ENCODE results near the gene CHRNG. TPM values are rescaled to one million over a fixed set of nuclear protein-coding genes. Genes with fewer than 3 reads are reported as not detected.

CHRNG gene
- total and polyA plus RNA-seq, 4 experiments from 2014 or later = not detected

DNA sequence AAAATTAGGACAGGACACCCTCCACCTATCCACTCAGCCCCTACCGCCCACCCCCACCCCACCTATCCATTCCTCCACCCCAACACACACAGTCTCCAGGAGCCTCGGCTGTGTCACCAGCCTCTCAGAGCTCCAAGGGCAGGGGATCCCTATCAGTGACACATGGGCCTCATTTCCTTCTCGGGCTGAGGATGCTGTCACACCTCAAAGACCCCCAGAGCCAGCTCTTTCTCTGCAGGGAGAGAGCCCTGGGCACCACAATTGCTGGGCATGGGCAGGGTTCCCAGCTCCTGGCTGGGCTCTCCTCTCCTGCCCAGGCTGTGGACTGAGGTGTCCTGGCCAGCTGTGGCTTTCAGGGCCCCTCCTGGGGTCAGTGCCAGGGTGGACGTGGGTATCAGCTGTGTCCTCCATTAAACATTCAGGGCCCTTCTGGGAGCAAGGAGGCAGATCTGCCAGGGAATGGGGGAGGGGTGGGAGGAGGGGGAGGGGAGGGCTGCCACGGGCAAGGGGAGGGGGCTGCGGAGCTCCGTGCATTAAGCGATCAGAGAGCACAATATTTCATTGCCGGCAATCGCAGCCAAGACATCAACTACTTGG is 37.6 kb upstream of the CHRNG start:
- H3K27me3 Mint-ChIP-seq = peaks cover 20 to 42% of the 10 kb centered on the region in 2 donors
- peaks cover 10% of the 10 kb centered on the region for H3K27me3 ChIP-seq (ENCODE audit: insufficient read depth, low read length)
- H3K4me1 Mint-ChIP-seq = peaks cover 1 to 17% (median 5%) of the 10 kb centered on the region in 4 donors
- H3K27ac ChIP-seq (ENCODE audit: low read depth, low read length) = no peak overlapping the region
- H3K9me3 Mint-ChIP-seq = no peaks in the 10 kb centered on the region
- peak overlapping the region in 1 of 8 donors; percentile 47 for H3K4me3 Mint-ChIP-seq
- H3K36me3 Mint-ChIP-seq = peaks cover 0 to 1% of the 10 kb centered on the region in 2 donors
- intact Hi-C loops (cut with micrococcal nuclease) = no loop called here
- peaks cover 7% of the 10 kb centered on the region for H3K4me1 ChIP-seq (ENCODE audit: insufficient read depth, low read length)
- no peaks in the 10 kb centered on the region for H3K36me3 ChIP-seq (ENCODE audit: insufficient read depth, low read length)
- H3K27ac Mint-ChIP-seq = peak overlapping the region in 1 of 7 donors; percentile 91
- no peak overlapping the region for H3K4me3 ChIP-seq (ENCODE audit: low read length in 2 of 2)
- DNase-seq = peak in 1 of 5 donors; percentile 3
- no peaks in the 10 kb centered on the region for H3K9me3 ChIP-seq (ENCODE audit: control insufficient read depth in 1 of 2, low read length in 2 of 2)
- ChIA-PET POLR2A (ENCODE audit: partially characterized antibody) (no interaction called here), CTCF (ENCODE audit: partially characterized antibody) (interaction anchor here (0.9 kb wide), 1 partner anchor 20 kb away, joined by 3 read pairs; no protein-coding TSS in a partner anchor)

- no peaks in the 10 kb centered on the region for H3K9me3 Mint-ChIP-seq
- Histone ChIP-seq H3K4me1 (ENCODE audit: insufficient read depth, low read length) (peaks cover 7% of the 10 kb centered on the region), H3K9me3 (ENCODE audit: control insufficient read depth in 1 of 2, low read length in 2 of 2) (no peaks in the 10 kb centered on the region), H3K27ac (ENCODE audit: low read depth, low read length) (no peak overlapping the region), H3K4me3 (ENCODE audit: low read length in 2 of 2) (no peak overlapping the region), H3K27me3 (ENCODE audit: insufficient read depth, low read length) (peaks cover 10% of the 10 kb centered on the region), H3K36me3 (ENCODE audit: insufficient read depth, low read length) (no peaks in the 10 kb centered on the region)
- CTCF ChIA-PET (ENCODE audit: partially characterized antibody) = no interaction called here
- peaks cover 20 to 46% of the 10 kb centered on the region in 2 donors for H3K27me3 Mint-ChIP-seq
- DNase-seq = peak in 2 of 5 donors; percentile 28 to 39
- peak overlapping the region in 4 of 7 donors; percentile 19 to 91 (median 64) for H3K27ac Mint-ChIP-seq
- intact Hi-C loops (cut with micrococcal nuclease) = no loop called here
- peaks cover 1 to 17% (median 5%) of the 10 kb centered on the region in 4 donors for H3K4me1 Mint-ChIP-seq
- POLR2A ChIA-PET (ENCODE audit: partially characterized antibody) = no interaction called here
- H3K4me3 Mint-ChIP-seq = peak overlapping the region in 6 of 8 donors; percentile 10 to 96 (median 66)
- peaks cover 0 to 1% of the 10 kb centered on the region in 2 donors for H3K36me3 Mint-ChIP-seq
Observed at GRCh38 chr2:232502511-232502910, 37.0 kb upstream of the CHRNG start.

DNA sequence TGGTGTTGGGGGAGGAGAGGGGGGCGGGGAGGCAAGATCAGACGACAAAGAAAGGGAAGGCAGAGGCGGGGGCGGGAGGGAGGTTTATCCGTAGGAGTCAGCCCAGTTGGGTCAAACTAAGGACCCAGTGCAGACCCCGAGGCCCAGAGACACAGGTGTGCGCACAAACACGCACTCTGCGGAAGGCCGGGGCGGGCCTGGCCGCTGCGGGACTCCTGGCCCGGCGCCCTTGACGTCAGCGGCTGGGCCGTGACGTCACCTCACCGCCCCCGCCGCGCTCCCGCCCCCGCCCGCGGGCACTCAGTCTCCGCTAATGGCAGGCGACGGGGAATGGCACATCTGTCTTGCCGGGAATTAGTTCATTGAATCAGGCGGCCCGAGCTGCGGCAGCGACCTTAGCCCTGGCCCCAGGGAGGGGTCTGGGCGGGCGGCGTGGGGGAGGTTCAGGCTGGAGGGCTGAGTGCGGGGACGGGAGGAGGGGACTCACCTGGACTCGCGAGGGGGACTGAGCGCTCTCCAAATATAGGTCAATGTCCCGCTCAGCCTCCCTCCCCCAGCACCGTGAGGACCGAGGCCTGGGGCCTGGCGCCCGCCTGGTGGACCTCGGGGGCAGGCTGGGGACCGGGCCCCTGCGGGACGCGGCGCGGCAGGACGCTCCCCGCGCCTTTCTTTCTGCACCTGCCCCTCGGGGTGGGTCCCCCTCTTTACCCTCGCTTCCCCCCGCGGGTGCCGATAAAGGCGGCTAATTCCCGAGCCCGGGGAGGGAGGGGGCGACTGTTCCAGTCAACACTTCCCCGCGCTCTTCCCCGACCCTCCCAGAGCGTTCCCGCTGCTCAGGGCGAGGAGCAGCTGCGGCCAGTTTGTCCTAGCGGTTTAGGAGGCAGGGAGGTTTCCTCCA is 36.3 kb upstream of the CHRNG start:
- CTCF ChIA-PET (ENCODE audit: partially characterized antibody) = no interaction called here
- intact Hi-C loops (cut with micrococcal nuclease) = no loop called here

GRCh38 chr2:232503809-232504323 is 35.6 kb upstream of the CHRNG start:
- POLR2A ChIA-PET (ENCODE audit: partially characterized antibody) = interaction anchor here (0.6 kb wide), 1 partner anchor 1322 kb away, joined by 3 read pairs; no protein-coding TSS in a partner anchor
- H3K27me3 Mint-ChIP-seq = peaks cover 18 to 46% of the 10 kb centered on the region in 2 donors
- Histone ChIP-seq H3K36me3 (ENCODE audit: insufficient read depth, low read length) (no peaks in the 10 kb centered on the region), H3K27ac (ENCODE audit: low read depth, low read length) (no peak overlapping the region), H3K9me3 (ENCODE audit: control insufficient read depth in 1 of 2, low read length in 2 of 2) (no peaks in the 10 kb centered on the region), H3K27me3 (ENCODE audit: insufficient read depth, low read length) (peaks cover 10% of the 10 kb centered on the region), H3K4me1 (ENCODE audit: insufficient read depth, low read length) (peaks cover 7% of the 10 kb centered on the region), H3K4me3 (ENCODE audit: low read length in 2 of 2) (no peak overlapping the region)
- DNase-seq = no peak
- CTCF ChIA-PET (ENCODE audit: partially characterized antibody) = no interaction called here
- intact Hi-C loops (cut with micrococcal nuclease) = no loop called here
- peak overlapping the region in 3 of 7 donors; percentile 36 to 69 (median 57) for H3K27ac Mint-ChIP-seq
- H3K36me3 Mint-ChIP-seq = peaks cover 0 to 1% of the 10 kb centered on the region in 2 donors
- H3K9me3 Mint-ChIP-seq = no peaks in the 10 kb centered on the region
- peak overlapping the region in 6 of 8 donors; percentile 27 to 70 (median 49) for H3K4me3 Mint-ChIP-seq
- peaks cover 1 to 17% (median 5%) of the 10 kb centered on the region in 4 donors for H3K4me1 Mint-ChIP-seq

More for the DNA sequence above, 36.3 kb upstream of the CHRNG start:
- H3K4me3 ChIP-seq (ENCODE audit: low read length in 2 of 2) = peak overlapping the region in 1 of 2 donors; percentile 9
- H3K4me3 Mint-ChIP-seq = peak overlapping the region in 6 of 8 donors; percentile 27 to 70 (median 49)
- POLR2A ChIA-PET (ENCODE audit: partially characterized antibody) = interaction anchor here (0.6 kb wide), 1 partner anchor 1323 kb away, joined by 3 read pairs; no protein-coding TSS in a partner anchor
- no peaks in the 10 kb centered on the region for H3K9me3 Mint-ChIP-seq
- peaks cover 10% of the 10 kb centered on the region for H3K27me3 ChIP-seq (ENCODE audit: insufficient read depth, low read length)
- H3K27ac ChIP-seq (ENCODE audit: low read depth, low read length) = no peak overlapping the region
- peaks cover 1 to 17% (median 5%) of the 10 kb centered on the region in 4 donors for H3K4me1 Mint-ChIP-seq
- peaks cover 20 to 46% of the 10 kb centered on the region in 2 donors for H3K27me3 Mint-ChIP-seq
- H3K9me3 ChIP-seq (ENCODE audit: control insufficient read depth in 1 of 2, low read length in 2 of 2) = no peaks in the 10 kb centered on the region
- H3K36me3 ChIP-seq (ENCODE audit: insufficient read depth, low read length) = no peaks in the 10 kb centered on the region
- DNase-seq = peak; percentile 35 to 70 (median 55)
- peak overlapping the region in 2 of 7 donors; percentile 69 to 91 for H3K27ac Mint-ChIP-seq
- peaks cover 0 to 1% of the 10 kb centered on the region in 2 donors for H3K36me3 Mint-ChIP-seq
- H3K4me1 ChIP-seq (ENCODE audit: insufficient read depth, low read length) = peaks cover 7% of the 10 kb centered on the region

DNA sequence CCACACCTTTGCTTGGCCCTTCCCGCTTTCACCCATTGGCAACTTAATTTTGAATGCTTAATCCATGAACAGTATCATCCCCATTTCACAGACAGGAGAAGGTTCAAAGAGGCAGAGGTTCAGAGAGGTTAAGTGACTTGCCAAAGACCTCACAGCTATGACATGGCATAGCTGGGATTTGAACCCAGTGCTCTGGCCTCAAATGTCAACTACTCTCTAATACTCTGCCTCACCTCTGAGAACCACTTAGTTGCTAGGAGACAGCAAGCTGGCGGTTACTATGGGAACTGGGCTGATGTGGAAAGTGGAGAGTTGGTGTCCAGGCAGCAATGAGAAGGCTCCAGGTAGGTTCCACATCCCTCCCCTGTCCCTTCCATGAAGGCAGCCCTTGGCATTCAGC is 35.1 kb upstream of the CHRNG start:
- peaks cover 20 to 46% of the 10 kb centered on the region in 2 donors for H3K27me3 Mint-ChIP-seq
- Histone ChIP-seq H3K27ac (ENCODE audit: low read depth, low read length) (no peak overlapping the region), H3K36me3 (ENCODE audit: insufficient read depth, low read length) (no peaks in the 10 kb centered on the region), H3K9me3 (ENCODE audit: control insufficient read depth in 1 of 2, low read length in 2 of 2) (no peaks in the 10 kb centered on the region), H3K4me3 (ENCODE audit: low read length in 2 of 2) (no peak overlapping the region), H3K4me1 (ENCODE audit: insufficient read depth, low read length) (peaks cover 7% of the 10 kb centered on the region), H3K27me3 (ENCODE audit: insufficient read depth, low read length) (peaks cover 10% of the 10 kb centered on the region)
- H3K36me3 Mint-ChIP-seq = peaks cover 0 to 1% of the 10 kb centered on the region in 2 donors
- H3K27ac Mint-ChIP-seq = peak overlapping the region in 2 of 7 donors; percentile 32 to 57
- intact Hi-C loops (cut with micrococcal nuclease) = no loop called here
- H3K4me1 Mint-ChIP-seq = peaks cover 1 to 17% (median 5%) of the 10 kb centered on the region in 4 donors
- DNase-seq = no peak
- ChIA-PET POLR2A (ENCODE audit: partially characterized antibody) (no interaction called here), CTCF (ENCODE audit: partially characterized antibody) (no interaction called here)
- H3K4me3 Mint-ChIP-seq = peak overlapping the region in 3 of 8 donors; percentile 35 to 62 (median 50)
- peaks cover 0 to 2% (median 0%) of the 10 kb centered on the region in 8 donors for H3K9me3 Mint-ChIP-seq

- peaks cover 0 to 2% (median 0%) of the 10 kb centered on the region in 8 donors for H3K9me3 Mint-ChIP-seq
- Histone ChIP-seq H3K9me3 (ENCODE audit: control insufficient read depth in 1 of 2, low read length in 2 of 2) (no peaks in the 10 kb centered on the region), H3K36me3 (ENCODE audit: insufficient read depth, low read length) (no peaks in the 10 kb centered on the region), H3K27me3 (ENCODE audit: insufficient read depth, low read length) (peaks cover 10% of the 10 kb centered on the region), H3K4me3 (ENCODE audit: low read length in 2 of 2) (no peak overlapping the region), H3K27ac (ENCODE audit: low read depth, low read length) (no peak overlapping the region), H3K4me1 (ENCODE audit: insufficient read depth, low read length) (peaks cover 7% of the 10 kb centered on the region)
- peaks cover 0 to 1% of the 10 kb centered on the region in 2 donors for H3K36me3 Mint-ChIP-seq
- peaks cover 1 to 17% (median 5%) of the 10 kb centered on the region in 4 donors for H3K4me1 Mint-ChIP-seq
- ChIA-PET POLR2A (ENCODE audit: partially characterized antibody) (no interaction called here), CTCF (ENCODE audit: partially characterized antibody) (no interaction called here)
- DNase-seq = no peak
- peaks cover 17 to 40% of the 10 kb centered on the region in 2 donors for H3K27me3 Mint-ChIP-seq
- intact Hi-C loops (cut with micrococcal nuclease) = no loop called here
- H3K27ac Mint-ChIP-seq = no peak overlapping the region
- H3K4me3 Mint-ChIP-seq = no peak overlapping the region
Observed at GRCh38 chr2:232505856-232506255, 33.6 kb upstream of the CHRNG start.

Measured in CD4-positive, alpha-beta memory T cell (primary cell).